Measurements from ENCODE around the gene FOSL1. TPM values are rescaled to one million over a fixed set of nuclear protein-coding genes. Genes with fewer than 3 reads are reported as not detected.

FOSL1 gene
- total and polyA plus RNA-seq, 2 of the 13 experiments (the other 11 are each of a cell fraction or from before 2014, with no cell fraction given), result 4.0 to 4.1 TPM

GRCh38 chr11:65872586-65873317, 27.4 kb downstream of the FOSL1 start, which contains the start of gene EFEMP2 (continued):
- TF ChIP-seq ZNF160 (CRISPR knock-in tag; IDR thresholded peaks at IDR 0.05), result no peak
- no peak for TF ChIP-seq ZNF180 (CRISPR knock-in tag; IDR thresholded peaks at IDR 0.05; ENCODE audit: borderline replicate concordance, low read depth)
- TF ChIP-seq ZNF879 (CRISPR knock-in tag; IDR thresholded peaks at IDR 0.05), result no peak
- no peak for TF ChIP-seq ELK4 (CRISPR knock-in tag; IDR thresholded peaks at IDR 0.05; ENCODE audit: borderline replicate concordance)
- TF ChIP-seq ZNF850 (CRISPR knock-in tag; conservative IDR thresholded peaks at IDR 0.05), result no peak
- peak; percentile 44; the same call in 1 of the 2 replicates for TF ChIP-seq ZFX (CRISPR knock-in tag; IDR thresholded peaks at IDR 0.05; ENCODE audit: low read depth)
- no peak for TF ChIP-seq ZMAT3 (CRISPR knock-in tag; conservative IDR thresholded peaks at IDR 0.05)
- no peak for TF ChIP-seq NR2F2 (IDR thresholded peaks at IDR 0.05; ENCODE audit: borderline replicate concordance, low read depth)
- TF ChIP-seq ZNF280B (CRISPR knock-in tag; IDR thresholded peaks at IDR 0.05; ENCODE audit: borderline replicate concordance), result no peak
- TF ChIP-seq ZNF558 (CRISPR knock-in tag; IDR thresholded peaks at IDR 0.05; ENCODE audit: borderline replicate concordance), result no peak
- 0 out of 2 replicates have a peak, but pooled peaks have one; percentile 30 for TF ChIP-seq AHDC1 (CRISPR knock-in tag; IDR thresholded peaks at IDR 0.05; ENCODE audit: borderline replicate concordance)
- peak; percentile 33; the same call in 1 of the 2 replicates for TF ChIP-seq PHF8 (CRISPR knock-in tag; IDR thresholded peaks at IDR 0.05)
- no peak for TF ChIP-seq KLF15 (CRISPR knock-in tag; IDR thresholded peaks at IDR 0.05; ENCODE audit: borderline replicate concordance)
- TF ChIP-seq HNF4G (IDR thresholded peaks at IDR 0.05; ENCODE audit: borderline replicate concordance, low read depth, low read length), result no peak
- no peak for TF ChIP-seq HNF4G (CRISPR knock-in tag; IDR thresholded peaks at IDR 0.05; ENCODE audit: borderline replicate concordance, low read depth)
- no peak for TF ChIP-seq PCBP2 (optimal IDR thresholded peaks at IDR 0.05; ENCODE audit: low read depth, low read length, poor library complexity, severe bottlenecking)
- TF ChIP-seq MLX (CRISPR knock-in tag; IDR thresholded peaks at IDR 0.05), result no peak
